Measurements from ENCODE around the gene RPTOR.

DNA sequence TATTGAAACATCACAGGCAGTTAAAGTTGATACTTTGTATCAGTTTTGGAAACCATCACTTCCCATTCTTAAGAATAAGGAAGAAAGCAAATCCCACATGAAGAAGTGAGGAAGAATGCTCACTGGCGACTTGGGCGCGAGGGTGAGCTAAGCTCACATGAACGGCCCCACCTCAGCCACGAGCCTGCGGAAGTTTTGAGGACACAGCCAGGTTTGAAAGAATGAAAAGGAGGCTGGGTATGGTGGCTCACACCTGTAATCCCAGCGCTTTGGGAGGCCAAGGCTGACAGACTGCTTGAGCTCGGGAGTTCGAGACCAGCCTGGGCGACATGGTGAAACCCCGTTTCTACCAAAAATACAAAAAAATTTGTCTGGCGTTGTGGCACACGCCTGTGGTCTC is 336.7 kb downstream of the RPTOR start:
- TF ChIP-seq, protein P1, sequence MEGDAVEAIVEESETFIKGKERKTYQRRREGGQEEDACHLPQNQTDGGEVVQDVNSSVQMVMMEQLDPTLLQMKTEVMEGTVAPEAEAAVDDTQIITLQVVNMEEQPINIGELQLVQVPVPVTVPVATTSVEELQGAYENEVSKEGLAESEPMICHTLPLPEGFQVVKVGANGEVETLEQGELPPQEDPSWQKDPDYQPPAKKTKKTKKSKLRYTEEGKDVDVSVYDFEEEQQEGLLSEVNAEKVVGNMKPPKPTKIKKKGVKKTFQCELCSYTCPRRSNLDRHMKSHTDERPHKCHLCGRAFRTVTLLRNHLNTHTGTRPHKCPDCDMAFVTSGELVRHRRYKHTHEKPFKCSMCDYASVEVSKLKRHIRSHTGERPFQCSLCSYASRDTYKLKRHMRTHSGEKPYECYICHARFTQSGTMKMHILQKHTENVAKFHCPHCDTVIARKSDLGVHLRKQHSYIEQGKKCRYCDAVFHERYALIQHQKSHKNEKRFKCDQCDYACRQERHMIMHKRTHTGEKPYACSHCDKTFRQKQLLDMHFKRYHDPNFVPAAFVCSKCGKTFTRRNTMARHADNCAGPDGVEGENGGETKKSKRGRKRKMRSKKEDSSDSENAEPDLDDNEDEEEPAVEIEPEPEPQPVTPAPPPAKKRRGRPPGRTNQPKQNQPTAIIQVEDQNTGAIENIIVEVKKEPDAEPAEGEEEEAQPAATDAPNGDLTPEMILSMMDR (conservative IDR thresholded peaks at IDR 0.05 in 1 of 2, IDR thresholded peaks at IDR 0.05 in 1 of 2; ENCODE audit: low read depth in 1 of 2, low read length in 2 of 2) = no peak
- TF ChIP-seq EZH2 (IDR thresholded peaks at IDR 0.05; ENCODE audit: low read length, missing control alignments) = no peak
